ENCODE data around the gene TRIM45.

Gene TRIM45

DNA sequence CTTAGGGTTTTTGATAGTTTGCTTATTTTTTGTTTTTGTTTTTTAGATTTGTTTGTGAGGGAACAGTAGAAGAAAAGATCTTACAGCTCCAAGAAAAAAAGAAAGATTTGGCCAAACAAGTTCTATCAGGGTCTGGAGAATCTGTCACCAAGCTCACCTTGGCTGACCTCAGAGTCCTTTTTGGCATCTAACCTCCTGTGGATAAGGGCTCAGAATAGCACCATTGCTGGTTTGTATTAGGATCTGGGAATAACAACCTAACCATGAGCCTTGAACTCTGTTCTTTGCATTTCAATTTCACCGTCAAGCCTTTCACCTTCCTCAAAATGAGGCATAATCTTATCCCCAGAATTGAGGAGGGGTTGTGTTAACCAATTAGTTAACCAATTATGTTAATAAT is 20.2 kb downstream of the TRIM45 start:
- DNase-seq (ENCODE audit: low read depth in 2 of 2): no peak

DNA sequence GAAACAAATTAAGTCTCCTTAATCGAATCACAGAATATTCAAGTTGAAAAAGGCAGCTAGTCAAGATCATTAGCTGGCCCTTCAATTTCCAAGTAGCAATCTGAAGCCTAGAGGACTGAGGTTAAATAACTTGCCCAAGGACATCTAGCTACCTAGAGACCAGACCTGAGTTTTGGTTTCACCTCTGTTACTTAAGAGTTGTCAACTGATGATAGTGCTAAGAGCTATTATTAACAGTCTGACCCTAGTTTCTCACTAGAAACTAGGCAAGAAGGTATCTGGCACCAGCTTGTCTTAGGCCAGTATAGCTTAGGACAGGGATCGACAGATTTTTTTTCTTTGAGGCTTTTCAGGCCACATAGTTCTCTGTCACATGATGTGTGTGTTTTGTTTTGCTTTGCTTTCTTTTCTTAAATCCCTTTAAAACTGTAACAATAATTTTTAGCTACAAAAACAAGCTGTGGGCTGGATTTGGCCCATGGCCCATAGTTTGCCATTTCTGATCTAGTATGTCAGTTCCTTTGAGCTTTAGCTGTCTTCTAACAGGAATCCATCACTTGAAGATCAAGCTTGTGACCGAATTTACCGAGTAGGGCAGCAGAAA is 23.2 kb downstream of the TRIM45 start:
- no peak for DNase-seq (ENCODE audit: low read depth in 2 of 2)

DNA sequence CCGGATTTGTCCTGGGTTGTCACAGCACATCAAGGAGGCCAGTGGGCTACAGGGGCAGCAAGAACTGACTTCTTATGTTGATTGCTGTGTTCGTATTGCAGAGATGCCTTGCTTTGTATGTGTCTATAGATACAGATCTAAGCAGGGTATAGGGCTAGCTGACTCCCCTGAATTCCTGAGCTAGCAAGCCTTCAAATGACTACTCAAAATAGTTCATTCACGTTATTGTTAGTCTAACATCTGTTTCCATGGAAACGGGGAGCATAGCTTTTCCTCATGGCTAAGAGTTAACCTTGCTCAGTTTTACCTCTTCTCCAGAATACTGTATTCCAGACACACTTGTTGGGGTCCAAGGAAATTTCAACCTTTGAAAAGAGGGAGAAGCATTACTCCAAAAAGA is 24.1 kb downstream of the TRIM45 start:
- no peak for DNase-seq (ENCODE audit: low read depth in 2 of 2)

DNA sequence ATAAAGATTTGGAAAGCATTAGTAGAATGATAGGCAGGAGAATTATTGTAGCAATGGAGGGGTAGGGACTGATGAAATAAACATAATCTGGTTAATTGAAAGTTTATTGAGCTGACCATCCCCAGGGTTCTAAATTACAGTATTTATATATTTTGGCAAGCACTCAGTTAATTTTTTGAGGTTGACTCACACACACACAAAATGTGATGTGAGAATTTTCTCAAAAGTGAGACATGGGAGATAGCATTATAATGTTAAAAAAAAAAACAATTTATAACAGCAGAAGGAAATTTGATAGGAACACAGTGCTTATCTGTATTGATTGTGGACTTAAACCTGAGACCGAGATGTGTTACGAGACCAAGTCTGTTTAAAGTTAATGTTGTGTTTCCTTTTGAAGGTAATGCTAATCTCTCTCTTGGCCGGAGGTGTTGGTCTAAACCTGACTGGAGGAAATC is 24.6 kb downstream of the TRIM45 start:
- no peak for DNase-seq (ENCODE audit: low read depth in 2 of 2)

DNA sequence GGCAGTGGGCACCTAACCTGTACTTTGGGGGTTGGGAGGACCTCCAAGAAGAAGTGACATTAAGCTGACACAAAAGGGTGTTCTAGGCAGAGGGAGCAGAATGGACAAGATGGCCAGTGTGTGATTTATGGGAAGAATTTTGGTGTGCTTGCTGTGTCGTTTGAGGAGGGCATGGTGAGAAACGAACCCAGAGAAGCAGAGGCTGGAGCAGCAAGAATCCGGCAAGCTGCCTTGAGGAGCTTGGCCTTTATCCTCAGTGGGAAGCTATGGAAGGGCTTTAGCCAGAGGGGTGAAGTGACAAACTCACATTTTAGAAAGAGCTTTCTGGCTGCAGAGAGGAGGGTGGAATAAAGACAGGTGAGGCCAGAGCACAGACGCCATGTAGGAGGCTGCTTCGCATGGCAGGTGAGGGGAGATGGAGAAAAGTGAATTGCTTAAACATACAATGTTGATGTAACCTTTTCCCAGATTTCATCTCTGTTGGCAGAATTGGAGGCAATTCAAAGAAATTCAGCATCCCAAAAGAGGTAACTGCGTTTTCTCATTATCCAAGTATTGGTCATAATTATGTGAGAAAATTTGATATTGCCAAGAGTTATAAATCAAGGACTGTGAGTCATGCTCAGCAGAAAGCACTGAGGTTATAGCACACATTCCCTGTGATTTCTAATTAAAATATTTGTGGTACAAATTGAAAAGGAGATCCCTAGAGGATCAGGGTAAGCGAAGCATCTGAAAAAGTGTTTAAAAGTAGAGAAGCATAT is 26.5 kb downstream of the TRIM45 start:
- DNase-seq (ENCODE audit: low read depth in 2 of 2): no peak

DNA sequence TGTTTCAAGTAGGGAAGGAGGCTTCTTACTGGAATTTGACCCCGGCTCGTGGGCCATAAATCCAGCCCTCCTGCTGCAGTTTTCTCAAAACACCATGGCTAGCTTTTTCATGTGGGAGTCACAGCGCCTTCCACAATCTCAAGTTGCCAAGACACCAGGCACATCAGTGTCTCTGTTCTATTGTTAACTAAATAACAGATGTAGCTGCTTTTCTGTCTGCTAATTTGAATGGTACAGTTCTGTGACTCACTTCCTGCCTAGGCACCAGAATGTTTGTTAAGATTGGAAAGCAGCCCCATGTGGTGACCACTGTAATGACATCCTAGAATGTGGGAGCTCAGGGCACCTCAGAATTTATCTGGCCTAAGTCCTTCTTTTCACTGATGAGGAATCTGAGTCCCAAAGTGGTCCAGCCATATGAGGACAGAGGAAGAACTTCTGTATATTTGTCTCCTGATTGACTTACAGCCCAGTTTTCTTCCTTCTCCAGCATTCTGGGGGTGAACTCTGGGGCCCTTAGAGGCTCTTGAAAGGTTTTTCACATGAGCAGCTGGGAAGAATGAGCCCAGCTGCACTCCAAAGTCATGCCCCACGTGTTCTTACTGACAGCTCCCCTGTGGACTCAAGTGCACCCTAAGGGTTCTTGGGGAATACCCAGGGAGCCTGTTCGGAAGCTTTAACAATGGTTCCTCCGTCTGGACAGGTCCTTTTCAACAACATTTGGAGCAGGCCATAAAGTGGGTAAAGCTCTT is 27.5 kb downstream of the TRIM45 start:
- DNase-seq (ENCODE audit: low read depth in 2 of 2): peak; percentile 10 to 15

DNA sequence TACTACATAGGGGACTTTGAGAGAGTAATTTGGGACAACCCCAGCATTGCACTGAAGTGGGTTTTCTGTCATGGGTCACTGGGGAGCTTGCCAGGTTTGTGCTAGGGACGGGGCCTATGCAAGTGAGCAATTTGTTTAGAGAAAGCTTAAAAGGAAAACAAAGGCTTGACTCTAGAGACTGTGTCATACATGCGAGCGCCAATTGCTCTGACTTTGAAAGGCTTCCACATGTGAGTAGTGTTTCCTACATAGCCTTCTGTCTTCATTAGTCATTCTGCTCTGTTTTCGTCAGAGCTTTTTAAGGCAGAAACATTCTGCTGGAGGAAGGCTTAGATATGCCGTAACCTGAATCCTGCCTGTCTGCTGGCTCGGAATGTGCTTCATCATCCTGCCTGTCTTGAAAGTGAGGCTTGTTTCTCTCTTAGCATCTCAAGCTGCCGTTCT is 28.4 kb downstream of the TRIM45 start:
- DNase-seq (ENCODE audit: low read depth in 2 of 2): no peak

DNA sequence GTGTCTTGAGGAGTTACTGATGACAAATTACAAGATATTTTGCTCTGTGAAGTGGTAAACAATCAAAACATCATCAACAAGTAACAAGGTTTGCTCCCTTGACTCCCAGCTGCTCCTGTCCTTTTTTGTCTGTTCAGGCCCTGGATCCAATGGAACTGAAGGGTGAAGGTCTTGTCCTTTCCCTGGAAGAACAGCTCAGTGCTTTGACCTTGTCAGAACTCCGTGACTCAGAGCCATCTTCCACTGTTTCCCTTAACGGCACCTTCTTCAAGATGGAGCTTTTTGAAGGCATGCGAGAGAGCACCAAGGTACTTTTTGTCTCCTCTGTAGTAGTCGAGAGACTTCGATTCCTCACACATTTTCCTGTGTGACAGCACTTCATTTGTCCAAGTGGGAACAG is 29.0 kb downstream of the TRIM45 start:
- DNase-seq (ENCODE audit: low read depth in 2 of 2): no peak

DNA sequence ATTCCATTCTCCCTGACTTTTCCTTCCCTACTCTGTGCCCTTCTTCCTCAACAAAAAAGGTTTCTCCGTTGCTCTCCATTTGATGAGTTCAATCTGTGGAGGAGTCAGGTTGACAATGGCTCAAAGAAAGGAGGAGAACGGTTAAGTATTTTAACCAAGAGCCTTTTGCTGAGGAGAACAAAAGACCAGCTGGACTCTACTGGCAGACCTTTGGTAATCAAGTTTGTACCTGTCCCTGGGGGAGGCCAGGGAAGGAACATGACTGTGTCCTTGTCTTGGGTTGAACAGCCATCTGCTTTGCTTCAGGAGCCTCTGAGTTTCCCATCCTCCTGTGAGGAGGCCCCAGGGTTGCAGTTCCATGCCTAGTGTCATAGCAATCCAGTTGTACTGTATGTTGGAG is 31.6 kb downstream of the TRIM45 start:
- DNase-seq (ENCODE audit: low read depth in 2 of 2): no peak

DNA sequence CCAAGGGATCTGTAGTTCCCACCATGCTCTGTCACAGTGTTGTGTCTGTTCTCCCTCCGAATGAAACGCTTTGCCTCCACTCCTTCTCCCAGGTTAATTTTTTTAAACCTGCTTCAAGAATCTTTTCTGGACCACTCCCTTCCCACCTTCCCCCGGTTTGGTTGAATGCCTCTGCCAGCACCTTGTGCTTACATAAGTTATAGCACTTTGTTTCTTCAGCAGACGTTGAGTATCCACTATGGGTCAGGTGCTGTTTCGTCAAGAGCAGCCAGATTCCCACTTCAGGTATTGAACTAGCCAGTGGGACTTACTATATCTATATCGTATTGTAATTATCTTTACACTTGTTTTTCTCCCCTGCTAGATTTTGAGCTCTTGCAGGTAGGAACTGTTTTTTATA is 33.9 kb downstream of the TRIM45 start:
- no peak for DNase-seq (ENCODE audit: low read depth in 2 of 2)

DNA sequence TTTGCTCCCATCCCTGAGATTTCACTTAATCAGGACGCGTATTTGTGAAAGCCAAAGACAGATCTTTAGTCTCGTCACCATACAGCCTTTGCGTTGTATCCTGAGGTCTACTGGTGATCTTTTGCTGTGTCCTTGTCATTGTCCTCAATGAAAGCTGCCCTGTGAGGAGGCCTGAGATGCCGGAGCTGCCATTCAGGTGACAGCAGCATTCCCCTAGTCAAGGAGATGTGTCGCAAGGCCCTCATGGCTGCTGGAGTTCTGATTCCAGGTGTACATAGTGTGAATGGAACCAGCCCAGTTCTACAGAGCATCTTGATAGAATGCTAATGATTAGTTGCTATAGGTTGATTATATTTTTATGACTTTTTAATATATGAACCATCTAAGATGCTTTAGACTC is 37.3 kb downstream of the TRIM45 start:
- DNase-seq (ENCODE audit: low read depth in 2 of 2): no peak

DNA sequence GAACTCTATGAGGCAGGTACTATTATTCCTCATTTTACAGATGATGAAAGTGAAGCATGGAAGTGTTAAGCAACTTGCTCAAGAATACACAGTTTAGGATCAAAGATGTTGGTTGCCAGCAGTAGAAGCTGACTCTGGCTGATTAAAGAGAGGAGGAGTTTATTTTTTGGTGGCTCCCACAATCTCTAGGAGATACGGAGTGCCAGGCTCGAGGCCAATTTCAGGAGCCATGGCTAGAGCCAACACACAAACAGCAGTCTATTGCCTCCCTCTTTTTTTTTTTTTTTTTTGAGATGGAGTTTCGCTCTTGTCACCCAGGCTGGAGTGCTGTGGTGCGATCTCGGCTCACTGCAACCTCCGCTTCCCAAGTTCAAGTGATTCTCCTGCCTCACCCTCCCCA is 41.8 kb downstream of the TRIM45 start:
- DNase-seq (ENCODE audit: low read depth in 2 of 2): no peak

DNA sequence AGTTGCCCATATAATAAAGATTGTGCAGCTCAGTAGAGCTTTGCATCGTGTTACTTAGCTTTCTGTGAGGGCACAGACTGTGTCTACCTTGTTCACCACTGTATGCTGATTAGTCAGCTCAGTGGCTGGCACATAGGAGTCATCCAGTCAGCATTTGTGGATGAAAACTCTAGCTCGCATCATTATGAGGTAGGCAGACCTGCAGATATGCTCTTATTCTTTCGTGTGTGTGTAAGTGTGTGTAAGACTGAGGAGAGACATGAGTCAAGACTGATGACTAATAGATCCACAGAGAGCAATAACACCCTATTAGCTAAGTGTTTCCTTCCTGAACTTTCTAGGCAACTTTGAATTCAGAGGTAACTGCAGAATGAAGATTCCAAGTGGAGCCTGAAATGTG is 44.3 kb downstream of the TRIM45 start:
- peak; percentile 28 to 37 for DNase-seq (ENCODE audit: low read depth in 2 of 2)

DNA sequence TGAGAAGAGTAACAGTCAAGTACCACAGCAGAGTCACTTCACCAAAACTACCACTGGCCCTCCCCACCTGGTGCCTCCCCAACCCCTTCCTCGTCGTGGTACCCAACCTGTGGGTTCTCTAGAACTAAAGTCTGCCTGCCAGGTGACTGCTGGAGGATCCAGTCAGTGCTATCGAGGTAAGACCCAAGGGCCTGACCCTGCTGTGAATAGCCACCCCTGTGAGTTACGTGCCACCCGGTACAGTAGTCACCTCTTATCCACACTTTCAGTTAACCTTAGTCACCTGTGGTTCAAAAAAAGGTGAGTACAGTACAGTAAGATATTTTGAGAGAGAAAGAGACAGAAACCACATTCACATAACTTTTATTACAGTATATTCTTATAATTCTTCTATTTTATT is 44.9 kb downstream of the TRIM45 start:
- DNase-seq (ENCODE audit: low read depth in 2 of 2): no peak

DNA sequence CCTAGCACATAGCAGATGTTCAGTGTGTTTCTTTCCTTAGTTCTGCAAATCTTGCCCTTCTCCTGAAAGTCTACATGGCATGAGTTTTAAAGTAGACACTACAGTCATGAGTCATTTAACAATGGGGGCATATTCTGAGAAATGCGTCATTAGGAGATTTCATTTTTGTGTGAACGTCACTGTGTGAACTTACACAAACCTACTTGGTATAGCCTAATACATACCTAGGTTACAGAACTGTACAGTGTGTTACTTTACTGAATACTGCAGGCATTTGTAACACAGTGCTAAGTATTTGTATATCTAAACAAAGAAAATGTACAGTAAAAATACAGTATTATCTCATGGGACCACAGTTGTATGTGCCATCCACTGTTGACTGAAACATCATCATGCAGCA is 51.4 kb downstream of the TRIM45 start:
- no peak for DNase-seq (ENCODE audit: low read depth in 2 of 2)

DNA sequence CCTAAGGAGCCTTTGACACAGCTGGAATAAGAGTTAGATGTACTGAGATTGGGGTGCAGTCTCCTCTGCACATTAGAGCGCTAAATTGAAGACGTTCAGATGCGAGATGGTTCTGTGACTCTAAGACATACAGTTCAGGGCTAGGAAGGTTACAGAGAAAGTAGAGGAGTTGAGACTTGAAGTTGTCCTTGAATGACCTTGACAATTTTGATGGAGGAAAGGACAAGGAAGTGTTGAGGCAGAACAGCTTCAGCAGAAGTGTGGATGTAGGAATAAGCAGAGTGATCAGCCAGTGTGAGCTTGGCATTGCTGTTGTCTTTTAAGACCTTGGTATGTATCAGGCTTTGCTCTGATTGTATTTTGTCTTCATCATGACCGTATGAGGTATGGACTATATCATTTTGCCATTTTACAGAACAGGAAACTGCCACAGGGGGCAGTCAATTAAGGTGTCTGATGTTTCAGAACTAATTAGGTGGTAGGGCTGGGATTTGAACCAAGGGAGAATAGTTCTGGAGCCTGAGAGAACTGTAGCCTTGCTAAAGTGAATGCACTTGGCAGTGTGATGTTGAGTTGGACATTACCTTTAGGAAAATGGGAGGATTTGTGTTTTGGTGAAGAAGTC is 52.2 kb downstream of the TRIM45 start:
- no peak for DNase-seq (ENCODE audit: low read depth in 2 of 2)

DNA sequence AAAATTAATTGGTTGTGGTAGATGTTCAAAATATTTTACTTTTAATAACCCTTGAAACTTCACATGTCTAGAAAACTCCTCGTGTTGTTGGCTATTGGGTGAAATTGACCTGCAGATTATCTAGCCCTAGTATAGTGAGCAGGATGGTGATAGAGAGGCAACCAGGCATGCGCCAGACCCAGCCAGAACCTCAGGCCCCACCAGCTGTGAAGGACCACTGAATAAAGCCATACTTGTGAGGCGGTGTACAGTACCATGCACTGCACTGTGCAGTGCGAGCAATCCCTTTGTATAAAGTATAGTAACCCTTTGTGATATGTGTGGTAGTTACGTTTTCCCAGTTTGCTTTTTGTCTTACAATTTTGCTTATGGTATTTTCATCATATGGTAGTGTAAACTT is 53.0 kb downstream of the TRIM45 start:
- DNase-seq (ENCODE audit: low read depth in 2 of 2): no peak

DNA sequence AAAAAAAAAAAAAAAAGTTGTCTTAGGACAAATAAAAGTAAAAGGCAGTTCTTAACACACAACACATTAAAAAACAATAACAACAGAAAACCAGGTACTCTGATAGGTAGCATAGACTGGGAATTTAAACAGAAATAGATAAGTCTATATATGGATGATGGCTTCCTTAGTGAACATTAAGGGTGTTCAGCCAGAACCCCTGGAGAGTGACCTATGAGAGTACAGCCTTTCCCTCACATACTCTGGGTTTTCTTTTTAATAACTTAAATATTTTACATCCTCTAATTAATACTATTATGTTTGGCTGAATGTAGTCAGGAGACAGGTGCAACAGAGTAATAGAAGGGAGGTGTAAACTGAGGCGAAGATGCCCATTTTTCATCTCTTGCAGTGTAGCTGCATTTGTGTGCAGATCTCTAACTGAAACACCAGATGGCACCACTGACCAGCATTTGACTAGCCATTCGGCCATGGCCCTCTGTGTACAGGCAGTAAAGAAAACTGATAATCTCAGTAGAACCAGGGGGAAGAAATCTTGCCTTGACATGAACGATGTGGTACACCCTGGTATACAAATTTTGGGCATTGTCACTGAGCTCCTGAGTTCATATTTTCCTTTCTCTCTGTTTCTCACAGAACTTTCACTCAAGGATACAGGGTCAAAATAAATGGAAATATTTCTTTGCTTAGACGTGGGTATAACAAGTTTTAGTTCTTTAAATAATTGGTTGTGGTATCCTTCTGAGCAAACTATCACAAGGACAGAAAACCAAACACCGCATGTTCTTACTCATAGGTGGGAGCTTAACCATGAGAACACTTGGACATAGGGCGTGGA is 53.8 kb downstream of the TRIM45 start:
- no peak for DNase-seq (ENCODE audit: low read depth in 2 of 2)

DNA sequence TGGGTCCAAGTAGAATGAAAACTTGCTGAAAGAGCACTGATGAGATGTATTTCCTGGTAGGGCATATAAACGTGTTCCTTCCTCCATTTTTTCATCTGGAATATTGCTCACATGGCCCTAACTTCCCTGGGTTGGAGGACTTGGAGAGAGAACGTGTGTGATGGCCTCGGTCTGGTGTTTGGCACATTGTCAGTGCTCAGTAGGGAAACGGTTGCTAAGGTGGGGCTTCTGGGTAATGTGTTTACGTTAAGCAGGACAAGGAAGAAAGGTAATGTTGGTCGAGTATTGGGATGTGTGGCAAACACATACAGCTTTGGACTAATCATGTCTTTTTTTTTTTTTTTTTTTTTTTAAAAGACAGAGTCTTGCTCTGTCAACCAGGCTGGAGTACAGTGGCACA is 55.2 kb downstream of the TRIM45 start:
- DNase-seq (ENCODE audit: low read depth in 2 of 2): no peak

DNA sequence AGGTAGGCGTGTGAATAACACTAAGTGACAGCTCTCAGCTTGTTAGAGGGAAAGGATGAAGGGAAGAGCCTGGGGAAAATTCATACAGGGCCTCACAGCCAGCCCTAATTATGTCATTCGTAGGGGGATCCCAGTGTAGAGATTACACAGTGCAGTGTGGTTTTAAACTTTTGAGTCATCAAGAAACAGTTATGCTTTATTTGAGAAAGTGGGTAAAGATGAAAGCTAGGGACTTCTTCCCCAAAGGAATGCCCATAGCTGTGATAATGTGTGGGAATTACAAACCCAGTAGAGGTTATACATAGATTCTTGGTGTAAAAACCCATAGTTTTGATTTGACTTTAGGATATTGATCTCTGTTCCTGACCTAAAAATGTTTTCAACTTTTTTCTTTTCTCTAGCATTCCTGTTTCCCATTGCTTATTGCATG is 59.5 kb downstream of the TRIM45 start:
- DNase-seq (ENCODE audit: low read depth in 2 of 2): no peak

Data from stimulated activated CD8-positive, alpha-beta memory T cell treated with anti-CD3 and anti-CD28 coated beads, Interleukin-7, amount 100 ng/mL, for 4 hours (primary cell).